Iris pigment epithelial cell (primary cell): ENCODE data around the gene MEST.
"Not testable (repeated sequence)": the region's sequence is repeated elsewhere in the genome, so short reads cannot be mapped to it uniquely, and the experiment has no call there.

Experiments used
- DNase-seq: peaks from one replicate; pipeline ENCODE4 v3.0.0-alpha.2; 2011; ENCODE audit warnings: low read depth

The MEST gene

DNA sequence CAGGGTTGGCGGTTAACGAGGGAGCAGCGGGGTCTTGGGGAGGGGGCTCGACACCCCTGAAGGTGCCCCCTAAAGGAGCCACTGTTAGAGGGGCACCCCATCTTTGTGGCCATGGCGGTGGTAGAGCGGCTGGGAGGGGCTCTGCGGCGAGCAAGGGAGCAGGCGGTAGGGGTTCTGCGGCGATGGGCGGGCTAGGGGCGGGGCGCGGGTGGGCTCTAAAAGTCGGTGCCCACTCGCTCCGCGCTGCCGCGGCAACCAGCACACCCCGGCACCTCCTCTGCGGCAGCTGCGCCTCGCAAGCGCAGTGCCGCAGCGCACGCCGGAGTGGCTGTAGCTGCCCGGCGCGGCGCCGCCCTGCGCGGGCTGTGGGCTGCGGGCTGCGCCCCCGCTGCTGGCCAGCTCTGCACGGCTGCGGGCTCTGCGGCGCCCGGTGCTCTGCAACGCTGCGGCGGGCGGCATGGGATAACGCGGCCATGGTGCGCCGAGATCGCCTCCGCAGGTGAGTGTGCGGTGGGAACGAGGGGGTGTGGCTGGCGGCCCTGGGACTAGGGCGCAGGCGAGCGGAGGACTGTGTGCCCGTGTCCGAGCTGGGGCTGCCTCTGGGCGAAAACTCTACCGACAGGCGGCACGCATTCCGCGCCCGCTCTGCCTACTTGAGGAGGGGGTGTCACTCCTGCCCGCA, at the start of gene MEST:
TSS of gene MEST (plus strand) at position 245 of the 682 bp plus-strand sequence. CDS start at position 474, 229 bp downstream.
- DNase-seq: peak; percentile 42

- no peak for DNase-seq
Observed at GRCh38 chr7:130442601-130443000, 49.3 kb upstream of the MEST start.

- DNase-seq: peak; percentile 50
Observed at GRCh38 chr7:130444234-130444633, 47.7 kb upstream of the MEST start.

DNA sequence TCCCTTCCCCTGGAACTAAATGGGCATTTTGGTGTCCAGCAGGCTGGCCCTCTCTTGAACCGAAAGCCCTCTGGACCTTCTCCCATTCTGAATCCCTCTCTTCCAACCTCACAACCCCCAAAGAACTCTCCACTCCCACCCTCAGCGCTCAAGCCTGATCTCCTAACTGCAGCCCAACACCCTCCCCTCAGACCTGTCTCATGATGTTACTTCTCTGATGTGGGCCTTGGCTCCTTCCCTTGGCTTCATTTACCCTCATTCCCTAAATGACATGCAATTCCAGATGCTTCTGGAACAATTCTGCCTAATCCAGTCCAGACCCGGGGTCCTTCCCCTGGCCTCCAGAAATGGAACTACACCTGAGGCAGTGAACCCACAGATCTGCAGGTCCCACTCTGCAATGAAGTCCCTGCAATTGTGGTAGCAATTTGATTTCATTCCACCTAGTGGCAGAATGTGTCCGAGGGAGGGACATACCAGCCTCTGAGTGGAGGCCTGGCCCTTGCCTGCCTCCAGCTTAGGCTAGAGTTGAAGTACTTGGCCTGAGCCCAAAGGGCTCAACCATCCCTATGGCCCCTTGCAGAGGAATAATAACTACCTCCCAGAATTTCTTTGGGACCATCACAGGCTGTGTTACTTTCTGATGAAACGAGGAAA, 47.0 kb upstream of the MEST start:
- DNase-seq: no peak

DNA sequence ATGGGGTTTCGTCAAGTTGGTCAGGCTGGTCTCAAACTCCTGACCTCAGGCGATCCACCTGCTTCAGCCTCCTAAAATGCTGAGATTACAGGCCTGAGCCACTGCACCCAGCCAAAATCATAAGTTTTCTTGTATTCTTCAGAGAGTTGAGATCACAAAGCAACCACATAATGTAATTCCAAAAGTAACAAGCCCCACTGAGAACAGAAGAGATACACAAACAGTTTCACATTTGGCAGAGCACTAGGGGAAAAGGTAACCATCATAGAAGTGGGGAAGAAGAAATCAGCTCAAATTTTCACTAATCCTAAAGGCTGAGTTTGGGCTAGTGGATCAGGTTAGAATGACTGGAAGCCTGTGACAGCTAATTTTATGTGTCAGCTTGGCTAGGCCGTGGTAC, 45.6 kb upstream of the MEST start:
- no peak for DNase-seq

GRCh38 chr7:130451344-130451743, 40.5 kb upstream of the MEST start:
- DNase-seq: not testable (repeated sequence)

DNA sequence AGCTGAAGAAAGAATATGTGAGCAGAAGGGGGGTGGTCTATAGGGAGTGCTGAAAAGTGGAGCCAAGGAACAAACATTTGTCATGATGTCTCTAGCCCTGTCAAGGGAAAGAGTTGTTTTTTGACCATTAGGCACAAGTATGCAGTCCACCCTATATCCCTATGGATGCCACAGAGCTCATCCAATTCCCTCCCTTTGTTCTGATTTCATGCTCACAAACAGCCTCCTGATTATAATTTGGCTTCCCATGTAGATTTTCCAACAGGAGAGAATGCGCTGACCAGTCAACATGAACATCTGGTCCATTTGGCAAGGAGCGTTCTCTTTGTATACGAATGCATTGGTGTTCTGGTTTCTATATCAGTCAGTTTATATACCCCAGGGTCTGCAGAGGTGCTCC, 38.9 kb upstream of the MEST start:
- no peak for DNase-seq

GRCh38 chr7:130454959-130455358, 36.9 kb upstream of the MEST start:
- no peak for DNase-seq

DNA sequence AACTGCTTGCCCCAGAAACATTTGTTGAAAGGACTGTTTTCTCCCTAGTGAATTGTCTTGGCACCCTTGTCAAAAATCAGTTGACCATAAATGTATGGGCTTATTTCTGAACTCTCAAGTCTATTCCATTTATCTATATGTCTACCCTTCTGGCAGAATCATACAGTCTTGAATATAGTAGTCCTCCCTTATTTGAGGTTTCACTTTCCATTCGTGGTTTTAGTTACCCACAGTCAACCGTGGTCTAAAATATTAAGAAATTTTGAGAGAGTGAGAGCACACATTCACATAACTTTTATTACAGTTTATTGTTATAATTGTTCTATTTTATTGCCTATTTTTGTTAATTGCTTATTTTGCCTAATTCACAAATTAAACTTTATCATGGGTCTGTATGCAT, 33.6 kb upstream of the MEST start:
- no peak for DNase-seq

- DNase-seq: no peak
Observed at GRCh38 chr7:130461272-130461671, 30.6 kb upstream of the MEST start.

DNA sequence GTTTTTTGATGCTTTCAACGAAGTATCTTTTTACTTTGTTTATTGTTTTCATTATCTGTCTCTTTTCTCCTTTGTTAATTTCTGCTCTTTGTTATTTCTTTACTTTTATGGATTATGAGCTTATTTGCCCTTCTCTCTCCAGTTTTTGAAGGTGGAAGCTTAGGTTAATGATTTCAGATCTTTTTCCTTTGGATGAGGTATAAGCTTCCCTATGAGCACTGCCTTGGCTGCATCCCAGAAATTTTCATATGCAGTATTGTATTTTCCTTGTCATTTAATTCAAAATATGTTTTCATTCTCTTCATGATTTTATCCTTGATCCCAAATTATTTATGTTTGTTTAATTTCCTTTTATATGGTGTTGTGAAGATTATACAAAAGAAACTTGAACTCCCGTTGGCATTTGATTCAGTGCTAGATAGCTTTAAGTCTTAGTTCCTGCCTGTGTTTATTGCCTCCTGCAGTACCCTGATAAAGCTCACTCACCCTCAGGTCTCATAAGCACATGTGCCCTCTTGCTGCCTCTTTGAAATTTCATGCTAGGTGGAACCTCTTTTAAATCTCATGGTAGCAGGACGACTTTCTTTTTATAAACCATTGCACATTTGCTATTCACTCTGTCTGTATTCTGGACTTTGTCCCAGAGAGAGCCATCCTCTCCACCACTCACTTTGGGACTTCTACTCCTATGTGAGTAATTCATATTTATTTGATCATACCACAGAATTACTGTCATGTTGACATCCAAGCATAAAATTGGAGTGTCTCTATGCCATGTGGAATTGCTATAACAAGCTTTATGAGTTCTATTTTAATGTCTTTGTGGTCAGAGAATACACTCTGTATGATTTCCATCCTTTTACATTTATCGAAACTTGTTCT, 28.1 kb upstream of the MEST start:
- DNase-seq: no peak

DNA sequence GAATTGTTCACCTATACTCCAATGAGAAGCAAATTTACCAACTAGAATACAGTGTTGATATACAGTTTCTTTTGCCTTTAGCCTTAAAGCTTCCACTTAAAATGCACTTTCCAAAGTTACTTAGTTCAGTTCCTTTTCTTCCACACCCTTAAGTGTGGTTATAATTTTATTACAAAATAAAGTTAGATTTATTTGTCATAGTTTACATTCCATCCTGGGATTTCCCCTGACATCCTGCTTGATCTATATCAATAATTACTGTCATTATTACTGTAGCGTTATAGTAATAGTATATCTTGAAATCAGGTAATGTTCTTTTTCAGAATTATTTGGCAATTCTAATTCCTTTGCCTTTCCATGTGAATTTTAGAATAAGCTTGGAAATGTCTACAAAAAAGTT, 23.3 kb upstream of the MEST start:
- DNase-seq: no peak

- DNase-seq: no peak
Observed at GRCh38 chr7:130471974-130472373, 19.9 kb upstream of the MEST start.

- DNase-seq: no peak
Observed at GRCh38 chr7:130473289-130473688, 18.6 kb upstream of the MEST start.

- no peak for DNase-seq
Observed at GRCh38 chr7:130473876-130474275, 18.0 kb upstream of the MEST start.

DNA sequence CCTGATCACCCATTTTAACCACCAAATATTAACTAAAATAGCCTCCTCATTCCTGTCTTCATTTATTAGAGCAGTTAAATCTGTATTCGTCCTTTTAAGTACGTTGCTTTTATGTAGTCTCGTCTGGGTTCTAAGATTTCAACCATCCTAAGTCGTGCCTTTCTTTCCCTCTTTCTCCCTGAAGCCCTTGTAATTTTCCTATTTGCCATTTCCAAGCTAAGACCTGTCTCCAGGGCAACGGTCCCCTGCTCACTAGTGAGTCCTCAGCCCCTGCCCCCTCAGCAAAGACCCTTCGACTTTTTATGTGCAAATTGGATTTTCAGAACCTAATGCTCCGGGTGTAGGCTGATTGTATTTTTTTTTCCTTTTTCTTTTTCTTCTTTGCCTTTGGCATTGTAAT, 16.1 kb upstream of the MEST start:
- no peak for DNase-seq

- no peak for DNase-seq
Observed at GRCh38 chr7:130476297-130477150, 15.4 kb upstream of the MEST start.

DNA sequence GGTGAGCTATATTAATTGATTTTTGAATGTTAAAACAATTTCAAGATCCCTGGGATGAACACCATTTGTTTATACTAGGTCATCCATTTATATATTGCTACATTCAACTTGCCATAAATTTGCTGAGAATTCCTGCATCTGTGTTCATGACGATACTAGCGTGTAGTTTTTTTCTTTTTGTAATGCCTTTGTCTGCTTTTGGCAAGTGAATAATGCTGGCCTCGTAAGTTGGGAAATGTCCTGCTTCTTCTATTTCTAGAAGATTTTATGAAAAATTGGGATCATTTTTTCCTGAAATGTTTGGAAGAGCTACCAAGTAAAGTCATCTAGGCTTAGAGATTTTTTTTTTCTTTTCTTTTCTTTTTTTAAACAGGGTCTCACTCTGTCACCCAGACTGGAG, 12.9 kb upstream of the MEST start:
- no peak for DNase-seq

GRCh38 chr7:130479716-130480400, 12.0 kb upstream of the MEST start:
- DNase-seq: no peak

DNA sequence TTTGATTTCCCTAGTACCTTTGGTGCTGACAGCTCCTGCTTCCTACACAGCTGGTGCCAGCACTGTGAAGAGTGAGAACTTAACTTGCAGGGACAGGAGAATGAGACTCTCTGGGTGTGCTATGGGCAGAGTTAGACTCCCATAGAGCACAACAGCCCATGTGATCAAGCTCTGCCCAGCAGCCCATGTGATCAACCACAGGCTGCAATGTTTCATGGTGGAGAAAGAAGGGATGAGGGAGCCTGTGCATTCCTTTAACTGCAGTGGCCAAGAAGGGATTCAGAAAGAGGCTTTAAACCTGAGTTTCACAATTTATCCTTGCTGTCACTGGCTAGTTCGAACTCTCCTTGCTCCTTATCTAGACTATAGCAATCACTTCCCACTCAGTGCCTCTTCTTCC, 10.0 kb upstream of the MEST start:
- DNase-seq: peak; percentile 77

- no peak for DNase-seq
Observed at GRCh38 chr7:130483031-130483430, 8.9 kb upstream of the MEST start.
